ENCODE measurements around the gene PPP1R11.
"Not testable (repeated sequence)": the region's sequence is repeated elsewhere in the genome, so short reads cannot be mapped to it uniquely, and the experiment has no call there.

The PPP1R11 gene, protein sequence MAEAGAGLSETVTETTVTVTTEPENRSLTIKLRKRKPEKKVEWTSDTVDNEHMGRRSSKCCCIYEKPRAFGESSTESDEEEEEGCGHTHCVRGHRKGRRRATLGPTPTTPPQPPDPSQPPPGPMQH

DNA sequence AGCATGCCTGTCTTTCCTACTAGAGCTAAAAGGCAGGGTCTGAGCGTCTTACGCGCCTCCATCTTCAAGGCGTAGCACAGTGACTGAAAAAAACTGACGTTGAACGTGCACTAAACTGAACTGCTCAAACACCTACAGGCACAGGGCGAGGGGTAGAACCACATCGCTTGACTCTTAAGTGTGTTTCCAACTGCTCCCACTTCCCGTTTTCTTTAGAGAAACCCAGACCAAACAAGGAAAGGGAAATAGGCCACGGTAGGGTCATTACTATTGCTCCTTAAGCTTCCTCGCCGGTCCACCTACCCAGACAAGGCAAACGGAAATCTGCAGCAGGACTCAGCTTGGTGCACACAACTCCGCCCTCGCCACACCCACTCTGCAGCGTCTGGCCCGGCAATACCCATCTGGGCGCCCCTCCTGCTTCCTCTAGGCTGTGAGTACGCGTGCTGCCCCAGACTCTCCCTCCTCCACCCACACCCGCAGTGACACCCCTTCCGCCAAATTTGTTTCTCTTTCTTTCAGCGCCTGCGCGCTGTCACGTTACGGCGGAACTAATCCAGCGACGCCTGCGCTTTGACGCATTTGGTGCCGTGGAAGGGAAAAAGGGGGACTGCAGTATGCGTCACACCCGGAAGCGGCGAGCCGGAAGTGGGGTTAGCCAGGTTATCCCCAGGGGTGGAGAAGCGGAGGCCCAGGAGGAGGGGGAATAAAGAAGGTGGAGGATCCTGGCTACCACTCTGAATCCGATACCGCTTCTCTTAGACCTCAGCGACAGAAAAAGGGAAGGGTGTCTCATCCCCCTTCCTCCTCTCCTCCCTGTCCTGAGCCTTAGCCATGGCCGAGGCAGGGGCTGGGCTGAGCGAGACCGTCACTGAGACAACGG is at the start of gene PPP1R11:
PPP1R11 (plus strand) TSS at position 622 of the 883 bp plus-strand sequence; CDS start at position 835, 213 bp downstream.
- peak within 1 kb of the TSS; percentile 99 for H3K27ac Mint-ChIP-seq
- H3K4me1 Mint-ChIP-seq (ENCODE audit: low read depth): peaks cover 42% of the 10 kb centered on the region
- peaks cover 14% of the 10 kb centered on the region for H3K27me3 Mint-ChIP-seq (ENCODE audit: low read depth)
- H3K4me3 Mint-ChIP-seq: peak within 1 kb of the TSS; percentile 99
- DNase-seq (ENCODE audit: low spot score): peak; percentile 99
- peaks cover 61% of the 10 kb centered on the region for H3K36me3 Mint-ChIP-seq (ENCODE audit: low read depth)
- H3K9me3 Mint-ChIP-seq: no peaks in the 10 kb centered on the region

DNA sequence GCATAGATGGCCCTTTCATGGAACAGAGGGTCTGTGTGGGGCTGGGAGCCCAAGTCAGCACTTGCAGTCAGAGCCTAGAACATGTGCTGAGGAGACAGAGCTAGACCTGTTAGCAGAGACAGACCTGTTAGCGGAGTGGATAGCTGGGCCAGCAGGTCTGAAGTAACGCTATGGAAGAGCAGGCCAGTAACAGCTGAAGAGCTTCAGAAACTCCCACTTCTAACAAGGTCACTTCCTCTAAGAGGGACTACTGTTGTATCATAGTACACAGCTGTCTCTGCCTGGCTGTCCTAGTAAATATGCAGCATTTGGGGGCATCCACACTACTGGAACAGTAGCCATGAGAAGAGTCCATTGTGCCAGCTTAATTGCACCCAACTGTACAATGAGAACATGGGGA is 47.2 kb upstream of the PPP1R11 start:
- DNase-seq (ENCODE audit: low spot score): no peak
- Mint-ChIP-seq H3K27ac (no peak overlapping the region), H3K4me3 (no peak overlapping the region), H3K27me3 (ENCODE audit: low read depth) (no peaks in the 10 kb centered on the region), H3K36me3 (ENCODE audit: low read depth) (no peaks in the 10 kb centered on the region), H3K4me1 (ENCODE audit: low read depth) (no peaks in the 10 kb centered on the region), H3K9me3 (no peaks in the 10 kb centered on the region)

DNA sequence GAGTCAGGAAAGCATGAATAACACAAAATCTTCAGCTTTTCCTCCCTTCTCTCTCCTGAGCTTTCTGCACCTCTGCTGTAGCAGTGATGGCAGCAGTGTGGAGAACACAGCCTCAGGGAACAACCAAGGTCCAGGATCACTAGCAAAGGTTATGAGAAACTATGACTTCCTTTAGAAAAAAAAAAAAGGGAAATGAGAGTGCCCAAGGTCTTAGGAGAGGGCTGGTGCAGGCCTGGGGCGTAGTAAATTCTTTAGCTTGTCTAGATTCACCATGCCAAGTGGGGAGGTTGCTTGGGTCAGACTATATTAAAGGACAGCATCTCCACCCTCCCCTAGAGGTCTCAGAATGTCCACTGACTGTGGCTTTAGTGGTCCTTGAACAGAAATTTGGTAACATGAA is 46.4 kb upstream of the PPP1R11 start:
- Mint-ChIP-seq H3K27ac (no peak overlapping the region), H3K27me3 (ENCODE audit: low read depth) (no peaks in the 10 kb centered on the region), H3K9me3 (no peaks in the 10 kb centered on the region), H3K4me3 (no peak overlapping the region), H3K4me1 (ENCODE audit: low read depth) (no peaks in the 10 kb centered on the region), H3K36me3 (ENCODE audit: low read depth) (no peaks in the 10 kb centered on the region)
- DNase-seq (ENCODE audit: low spot score): no peak

DNA sequence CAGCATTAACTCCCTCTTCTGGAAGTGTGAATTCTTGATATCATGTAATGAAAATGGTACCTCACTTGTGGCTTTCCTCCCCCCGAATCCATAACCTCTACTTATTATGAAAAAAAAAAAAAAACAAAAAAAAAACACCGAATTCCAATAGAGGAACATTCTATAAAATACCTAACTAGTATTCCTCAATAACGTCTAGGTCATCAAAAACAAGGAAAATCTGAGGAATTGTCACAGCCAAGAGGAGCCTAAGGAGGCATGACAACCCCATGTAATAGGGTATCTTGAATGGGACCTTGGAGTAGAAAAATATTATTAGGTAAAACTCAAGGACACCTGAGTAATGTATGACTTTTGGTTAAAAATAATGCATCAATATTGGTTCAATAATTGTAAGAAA is 44.8 kb upstream of the PPP1R11 start:
- Mint-ChIP-seq H3K4me1 (ENCODE audit: low read depth) (no peaks in the 10 kb centered on the region), H3K9me3 (no peaks in the 10 kb centered on the region), H3K27ac (no peak overlapping the region), H3K4me3 (no peak overlapping the region), H3K36me3 (ENCODE audit: low read depth) (no peaks in the 10 kb centered on the region), H3K27me3 (ENCODE audit: low read depth) (no peaks in the 10 kb centered on the region)
- DNase-seq (ENCODE audit: low spot score): no peak

DNA sequence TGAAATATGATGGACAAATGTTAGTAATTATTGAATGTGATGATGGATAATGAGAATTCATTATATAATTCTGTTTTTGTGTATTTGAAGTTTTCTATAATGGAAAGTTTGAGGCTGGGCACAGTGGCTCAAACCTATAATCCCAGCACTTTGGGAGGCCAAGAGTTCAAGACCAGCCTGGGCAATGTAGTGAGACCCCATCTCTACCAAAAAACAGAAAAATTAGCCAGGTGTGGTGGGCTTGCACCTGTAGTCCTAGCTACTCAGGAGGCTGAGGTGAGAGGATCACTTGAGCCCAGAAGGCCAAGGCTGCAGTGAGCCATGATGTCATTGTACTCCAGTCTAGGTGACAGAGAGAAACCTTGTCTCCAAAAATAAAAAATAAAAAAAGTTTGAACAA is 44.3 kb upstream of the PPP1R11 start:
- not testable (repeated sequence) for DNase-seq (ENCODE audit: low spot score); H3K27ac Mint-ChIP-seq; H3K27me3 Mint-ChIP-seq (ENCODE audit: low read depth); H3K9me3 Mint-ChIP-seq; H3K4me3 Mint-ChIP-seq; H3K4me1 Mint-ChIP-seq (ENCODE audit: low read depth); H3K36me3 Mint-ChIP-seq (ENCODE audit: low read depth)

DNA sequence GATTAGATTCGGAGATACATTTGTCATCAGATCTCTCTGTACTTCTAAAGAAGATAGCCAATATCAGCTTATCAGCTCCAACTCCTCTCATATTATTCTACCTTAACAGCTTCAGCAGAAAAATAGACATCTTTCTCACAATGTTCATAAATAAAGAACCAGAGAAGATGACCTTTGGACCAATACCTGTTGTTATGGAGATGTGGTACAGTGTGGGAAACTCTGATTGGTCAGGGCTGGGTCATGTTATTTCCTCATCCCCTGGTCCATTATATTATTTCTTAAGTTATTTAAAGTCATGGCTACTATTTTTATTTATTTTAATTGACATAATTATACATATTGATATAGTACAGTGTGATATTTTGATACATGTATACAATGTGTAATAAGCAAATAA is 41.8 kb upstream of the PPP1R11 start:
- H3K36me3 Mint-ChIP-seq (ENCODE audit: low read depth): no peaks in the 10 kb centered on the region
- no peaks in the 10 kb centered on the region for H3K9me3 Mint-ChIP-seq
- H3K4me1 Mint-ChIP-seq (ENCODE audit: low read depth): no peaks in the 10 kb centered on the region
- H3K27me3 Mint-ChIP-seq (ENCODE audit: low read depth): no peaks in the 10 kb centered on the region
- no peak for DNase-seq (ENCODE audit: low spot score)
- H3K27ac Mint-ChIP-seq: no peak overlapping the region
- no peak overlapping the region for H3K4me3 Mint-ChIP-seq

DNA sequence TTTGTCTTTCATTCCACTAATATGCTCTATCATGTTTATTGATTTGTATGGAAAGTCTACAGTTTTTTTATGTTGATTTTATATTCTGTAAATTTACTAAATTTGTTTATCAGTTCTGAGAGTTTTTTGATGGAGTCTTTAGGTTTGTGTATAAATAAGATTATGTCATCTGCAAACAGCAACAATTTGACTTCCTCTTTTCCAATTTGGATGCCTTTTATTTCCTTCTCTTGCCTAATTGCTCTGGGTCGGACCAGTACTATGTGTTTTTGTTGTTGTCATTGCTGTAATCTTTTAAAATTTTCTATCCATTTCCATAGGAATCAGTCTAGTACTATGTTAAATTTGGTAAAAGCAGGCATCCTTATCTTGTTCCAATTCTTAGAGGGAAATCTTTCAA is 37.4 kb upstream of the PPP1R11 start:
- Mint-ChIP-seq H3K36me3 (ENCODE audit: low read depth) (no peaks in the 10 kb centered on the region), H3K4me1 (ENCODE audit: low read depth) (no peaks in the 10 kb centered on the region), H3K27me3 (ENCODE audit: low read depth) (no peaks in the 10 kb centered on the region), H3K4me3 (no peak overlapping the region), H3K27ac (no peak overlapping the region), H3K9me3 (no peaks in the 10 kb centered on the region)
- no peak for DNase-seq (ENCODE audit: low spot score)

DNA sequence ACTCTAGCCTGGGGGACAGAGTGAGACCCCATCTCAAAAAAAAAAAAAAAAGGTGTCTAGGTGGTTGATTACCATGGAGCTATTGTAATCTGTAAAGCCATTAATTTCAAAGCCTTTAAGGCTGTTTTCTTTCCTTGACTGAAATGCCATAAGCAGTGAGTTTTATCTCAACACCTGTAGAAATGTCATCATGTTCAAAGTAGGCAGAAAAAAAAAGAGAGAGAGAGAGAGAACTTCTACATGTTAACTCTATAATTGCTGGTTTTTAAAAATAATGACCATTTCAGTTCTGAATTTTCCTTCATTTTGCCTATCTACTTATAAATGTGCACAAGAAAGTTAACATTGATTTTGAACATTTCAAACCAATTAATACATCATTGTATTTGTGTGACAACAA is 35.6 kb upstream of the PPP1R11 start:
- no peaks in the 10 kb centered on the region for H3K36me3 Mint-ChIP-seq (ENCODE audit: low read depth)
- no peaks in the 10 kb centered on the region for H3K27me3 Mint-ChIP-seq (ENCODE audit: low read depth)
- H3K4me3 Mint-ChIP-seq: no peak overlapping the region
- H3K9me3 Mint-ChIP-seq: no peaks in the 10 kb centered on the region
- DNase-seq (ENCODE audit: low spot score): no peak
- H3K4me1 Mint-ChIP-seq (ENCODE audit: low read depth): no peaks in the 10 kb centered on the region
- H3K27ac Mint-ChIP-seq: no peak overlapping the region

DNA sequence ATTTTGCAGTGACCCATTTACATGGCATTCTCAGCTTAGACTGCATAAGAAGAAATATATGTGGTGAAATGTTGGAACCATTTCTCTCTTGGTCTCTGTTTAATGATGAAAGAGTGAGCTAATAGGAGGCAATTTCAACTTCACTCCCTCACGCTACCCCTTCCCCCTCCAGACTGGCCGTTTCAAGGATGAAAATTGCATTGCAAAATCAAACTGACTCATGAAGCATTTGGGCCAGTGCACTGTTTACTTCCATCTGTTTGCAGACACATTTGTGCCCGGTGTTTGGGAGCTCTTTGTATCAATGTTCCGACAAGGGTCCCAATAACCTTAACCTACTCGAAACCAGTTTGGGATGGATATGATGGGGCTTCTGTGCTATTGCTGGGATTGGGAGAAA is 33.6 kb upstream of the PPP1R11 start:
- not testable (repeated sequence) for DNase-seq (ENCODE audit: low spot score); H3K4me1 Mint-ChIP-seq (ENCODE audit: low read depth); H3K4me3 Mint-ChIP-seq; H3K9me3 Mint-ChIP-seq; H3K27me3 Mint-ChIP-seq (ENCODE audit: low read depth); H3K27ac Mint-ChIP-seq; H3K36me3 Mint-ChIP-seq (ENCODE audit: low read depth)

DNA sequence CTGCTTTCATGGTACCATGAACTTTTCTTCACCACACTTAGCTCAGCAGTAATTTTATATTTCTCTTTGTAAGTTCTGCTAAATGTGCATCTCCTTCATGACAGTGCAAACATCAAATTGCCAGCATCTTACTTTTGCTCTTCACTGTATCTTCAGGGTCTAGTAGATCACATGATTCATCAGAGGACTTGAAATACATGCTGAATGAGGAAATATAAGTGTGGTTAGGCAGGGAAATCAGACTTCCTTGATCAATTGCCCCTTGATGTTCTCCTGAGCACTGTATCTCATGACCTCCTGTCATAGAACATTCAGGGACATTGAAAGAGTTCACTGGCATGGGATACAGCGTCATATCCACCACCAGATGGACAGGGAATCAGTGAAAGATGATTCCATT is 31.2 kb upstream of the PPP1R11 start:
- Mint-ChIP-seq H3K4me1 (ENCODE audit: low read depth) (peaks cover 1% of the 10 kb centered on the region), H3K4me3 (no peak overlapping the region), H3K9me3 (no peaks in the 10 kb centered on the region), H3K27ac (no peak overlapping the region), H3K36me3 (ENCODE audit: low read depth) (no peaks in the 10 kb centered on the region), H3K27me3 (ENCODE audit: low read depth) (no peaks in the 10 kb centered on the region)
- no peak for DNase-seq (ENCODE audit: low spot score)

DNA sequence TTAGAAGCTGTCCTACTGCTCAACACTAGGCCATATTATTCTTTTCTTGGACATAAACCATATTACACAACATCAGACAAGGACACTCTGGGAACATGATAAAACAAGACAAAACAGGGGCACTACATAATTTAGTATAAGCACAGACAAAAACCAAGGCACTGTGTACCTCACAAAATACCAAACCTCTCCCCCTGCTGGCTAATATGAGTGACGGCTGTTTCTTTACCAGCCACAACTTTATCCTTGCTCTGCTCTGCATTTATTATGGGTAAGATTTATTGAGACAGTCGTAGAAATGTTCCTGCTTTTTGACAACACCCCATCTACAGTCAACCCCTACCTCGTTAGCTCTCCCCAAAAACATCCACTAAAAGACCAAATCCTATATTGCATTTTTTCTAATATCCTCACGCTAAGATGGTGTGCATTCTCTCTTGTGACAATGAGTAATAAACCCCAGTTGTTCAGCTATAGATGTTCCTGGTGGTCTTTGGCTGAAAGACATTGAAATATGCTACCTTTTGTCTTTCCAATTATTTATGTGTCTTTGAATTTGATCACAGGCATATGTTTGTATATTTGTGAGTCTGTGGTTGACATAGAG is 29.7 kb upstream of the PPP1R11 start:
- Mint-ChIP-seq H3K36me3 (ENCODE audit: low read depth) (no peaks in the 10 kb centered on the region), H3K27ac (no peak overlapping the region), H3K4me1 (ENCODE audit: low read depth) (peaks cover 1% of the 10 kb centered on the region), H3K4me3 (no peak overlapping the region), H3K9me3 (no peaks in the 10 kb centered on the region), H3K27me3 (ENCODE audit: low read depth) (no peaks in the 10 kb centered on the region)
- no peak for DNase-seq (ENCODE audit: low spot score)

DNA sequence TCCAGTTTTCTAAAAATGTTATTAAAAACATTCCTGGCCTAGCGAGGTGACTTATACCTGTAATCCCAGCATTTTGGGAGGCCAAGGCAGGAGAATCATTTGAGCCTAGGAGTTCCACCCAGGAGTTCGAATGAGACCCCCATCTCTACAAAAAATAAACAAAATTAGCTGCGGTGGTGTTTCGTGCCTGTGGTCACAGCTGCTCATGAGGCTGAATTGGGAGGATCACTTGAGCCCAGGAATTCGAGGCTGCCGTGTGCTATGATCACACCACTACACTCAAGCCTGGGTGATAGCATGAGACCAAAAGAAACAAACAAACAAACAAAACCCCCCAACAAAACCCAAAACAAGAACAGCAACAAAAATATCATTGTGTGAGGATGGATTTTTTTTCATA is 25.8 kb upstream of the PPP1R11 start:
- no peak overlapping the region for H3K4me3 Mint-ChIP-seq
- DNase-seq (ENCODE audit: low spot score): no peak
- H3K4me1 Mint-ChIP-seq (ENCODE audit: low read depth): peaks cover 1% of the 10 kb centered on the region
- no peaks in the 10 kb centered on the region for H3K36me3 Mint-ChIP-seq (ENCODE audit: low read depth)
- H3K9me3 Mint-ChIP-seq: no peaks in the 10 kb centered on the region
- H3K27ac Mint-ChIP-seq: no peak overlapping the region
- H3K27me3 Mint-ChIP-seq (ENCODE audit: low read depth): no peaks in the 10 kb centered on the region

DNA sequence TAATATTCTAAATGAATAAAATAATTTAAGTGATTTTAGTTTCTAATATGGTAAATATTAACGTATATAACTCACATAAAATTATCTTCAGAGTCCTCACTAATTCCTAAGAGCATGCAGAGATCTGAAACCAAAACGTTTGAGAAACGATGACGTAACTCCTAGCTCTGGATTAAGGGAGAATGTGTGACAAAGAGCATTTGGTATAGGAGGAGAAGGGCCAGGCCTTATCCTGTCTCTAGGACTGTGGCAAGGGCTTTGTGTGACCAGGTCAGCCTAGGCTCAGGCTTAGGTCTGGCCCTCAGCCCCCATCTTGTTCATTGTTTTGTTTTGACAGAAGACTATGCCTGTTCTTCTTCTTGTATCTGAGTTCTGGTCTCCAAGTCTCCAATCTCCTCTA is 25.2 kb upstream of the PPP1R11 start:
- H3K4me1 Mint-ChIP-seq (ENCODE audit: low read depth): peaks cover 2% of the 10 kb centered on the region
- no peak for DNase-seq (ENCODE audit: low spot score)
- no peak overlapping the region for H3K27ac Mint-ChIP-seq
- H3K27me3 Mint-ChIP-seq (ENCODE audit: low read depth): no peaks in the 10 kb centered on the region
- H3K36me3 Mint-ChIP-seq (ENCODE audit: low read depth): no peaks in the 10 kb centered on the region
- no peaks in the 10 kb centered on the region for H3K9me3 Mint-ChIP-seq
- no peak overlapping the region for H3K4me3 Mint-ChIP-seq

DNA sequence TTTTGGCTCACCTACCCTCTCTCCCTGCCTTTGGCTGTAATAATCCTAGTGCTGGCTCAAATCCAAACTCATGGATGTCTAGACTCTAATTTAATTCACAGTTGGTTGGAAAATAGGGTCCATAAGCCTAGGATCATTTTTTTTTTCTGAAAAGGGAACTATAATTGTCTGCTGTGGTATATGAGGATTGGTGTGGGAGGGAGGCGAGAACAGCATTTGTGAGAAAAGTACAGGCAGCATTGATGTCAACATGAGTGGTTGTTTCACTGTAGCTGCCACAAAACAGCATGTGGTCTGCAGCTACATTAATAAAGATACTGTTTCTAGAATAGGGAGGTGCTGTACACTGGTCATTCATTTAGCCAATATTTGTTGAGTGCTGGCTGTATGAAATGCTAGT is 24.5 kb upstream of the PPP1R11 start:
- Mint-ChIP-seq H3K27ac (no peak overlapping the region), H3K4me3 (no peak overlapping the region)

More for the DNA sequence above, 24.5 kb upstream of the PPP1R11 start:
- H3K27me3 Mint-ChIP-seq (ENCODE audit: low read depth): no peaks in the 10 kb centered on the region
- peaks cover 6% of the 10 kb centered on the region for H3K4me1 Mint-ChIP-seq (ENCODE audit: low read depth)
- no peak for DNase-seq (ENCODE audit: low spot score)
- H3K36me3 Mint-ChIP-seq (ENCODE audit: low read depth): no peaks in the 10 kb centered on the region
- H3K9me3 Mint-ChIP-seq: no peaks in the 10 kb centered on the region
